ENCODE measurements around the gene MCHR2. TPM values are rescaled to one million over a fixed set of nuclear protein-coding genes. Genes with fewer than 3 reads are reported as not detected.

Gene MCHR2
- total RNA-seq, 1 donor from 2014 or later: not detected

- no peak for DNase-seq (ENCODE audit: low read depth)
- TF ChIP-seq, protein P1, sequence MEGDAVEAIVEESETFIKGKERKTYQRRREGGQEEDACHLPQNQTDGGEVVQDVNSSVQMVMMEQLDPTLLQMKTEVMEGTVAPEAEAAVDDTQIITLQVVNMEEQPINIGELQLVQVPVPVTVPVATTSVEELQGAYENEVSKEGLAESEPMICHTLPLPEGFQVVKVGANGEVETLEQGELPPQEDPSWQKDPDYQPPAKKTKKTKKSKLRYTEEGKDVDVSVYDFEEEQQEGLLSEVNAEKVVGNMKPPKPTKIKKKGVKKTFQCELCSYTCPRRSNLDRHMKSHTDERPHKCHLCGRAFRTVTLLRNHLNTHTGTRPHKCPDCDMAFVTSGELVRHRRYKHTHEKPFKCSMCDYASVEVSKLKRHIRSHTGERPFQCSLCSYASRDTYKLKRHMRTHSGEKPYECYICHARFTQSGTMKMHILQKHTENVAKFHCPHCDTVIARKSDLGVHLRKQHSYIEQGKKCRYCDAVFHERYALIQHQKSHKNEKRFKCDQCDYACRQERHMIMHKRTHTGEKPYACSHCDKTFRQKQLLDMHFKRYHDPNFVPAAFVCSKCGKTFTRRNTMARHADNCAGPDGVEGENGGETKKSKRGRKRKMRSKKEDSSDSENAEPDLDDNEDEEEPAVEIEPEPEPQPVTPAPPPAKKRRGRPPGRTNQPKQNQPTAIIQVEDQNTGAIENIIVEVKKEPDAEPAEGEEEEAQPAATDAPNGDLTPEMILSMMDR (conservative IDR thresholded peaks at IDR 0.05; ENCODE audit: low read depth, low read length): no peak
- no peak overlapping the region for H3K4me3 ChIP-seq (ENCODE audit: low read depth, low read length)
Observed at GRCh38 chr6:99879431-99879830, 114.6 kb downstream of the MCHR2 start.

DNA sequence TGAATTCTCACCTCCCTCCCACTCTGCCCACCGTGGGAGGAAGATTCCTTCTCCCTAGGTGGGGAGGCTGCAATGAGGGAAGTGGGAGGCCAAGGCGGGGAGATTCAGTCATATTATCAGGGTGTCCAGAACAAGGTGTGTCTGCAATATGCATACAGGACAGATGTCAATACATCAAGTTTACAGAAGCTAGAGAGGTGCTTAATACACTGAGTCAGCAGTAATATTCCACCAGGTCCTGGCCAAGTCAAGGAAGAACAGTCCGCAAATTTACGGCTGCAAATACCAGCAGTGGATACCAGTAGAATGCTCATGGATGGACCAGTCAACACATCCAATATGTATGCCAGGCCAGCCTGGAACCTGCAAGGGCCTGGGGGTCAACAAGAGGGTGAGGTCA lies 119.0 kb downstream of the MCHR2 start:
- no peak for DNase-seq (ENCODE audit: low read depth)
- no peak overlapping the region for H3K4me3 ChIP-seq (ENCODE audit: low read depth, low read length)

DNA sequence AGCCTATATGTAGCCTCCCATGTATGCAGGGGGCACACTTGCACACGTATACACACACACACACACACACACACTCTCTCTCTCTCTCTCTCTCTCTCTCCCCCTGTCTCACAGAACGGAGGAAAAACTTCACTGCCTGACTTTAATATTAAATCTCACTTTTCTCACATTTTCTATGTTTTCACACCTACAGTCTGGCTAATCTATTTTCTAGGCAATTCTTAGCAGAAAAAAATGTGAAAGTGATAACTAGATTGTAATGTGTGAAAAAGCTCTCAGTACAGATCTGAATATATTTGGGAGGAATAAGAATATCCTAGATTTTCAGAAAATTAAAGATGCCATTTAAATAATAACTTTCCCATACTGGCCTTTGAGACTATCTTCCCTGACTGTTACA lies 120.9 kb downstream of the MCHR2 start:
- TF ChIP-seq, protein P1 (conservative IDR thresholded peaks at IDR 0.05; ENCODE audit: low read depth, low read length): no peak
- no peak for DNase-seq (ENCODE audit: low read depth)
- no peak overlapping the region for H3K4me3 ChIP-seq (ENCODE audit: low read depth, low read length)

More for the DNA sequence above, 119.0 kb downstream of the MCHR2 start:
- TF ChIP-seq, protein P1 (conservative IDR thresholded peaks at IDR 0.05; ENCODE audit: low read depth, low read length): no peak

DNA sequence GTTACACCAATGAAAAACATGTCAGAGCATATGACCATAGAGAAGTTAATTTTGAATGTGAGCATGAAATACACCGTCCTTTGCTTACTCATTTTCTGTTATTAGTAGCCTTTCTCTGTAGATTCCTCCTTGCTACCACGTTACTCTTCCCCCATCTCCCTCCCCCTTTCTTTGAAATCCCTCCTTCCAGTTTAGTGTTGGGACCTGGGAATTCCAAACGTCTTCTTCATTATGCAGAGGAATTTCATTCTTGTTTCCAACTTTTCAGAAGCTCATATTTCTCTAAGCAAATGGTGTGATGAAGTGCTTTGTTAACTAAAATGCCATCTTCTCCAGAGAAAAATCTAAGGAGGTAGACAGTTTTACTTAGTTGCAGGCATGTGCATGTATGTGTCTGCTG lies 122.4 kb downstream of the MCHR2 start:
- H3K4me3 ChIP-seq (ENCODE audit: low read depth, low read length): no peak overlapping the region
- DNase-seq (ENCODE audit: low read depth): no peak
- TF ChIP-seq, protein P1 (conservative IDR thresholded peaks at IDR 0.05; ENCODE audit: low read depth, low read length): no peak
